ENCODE measurements around the gene SLC8A2. TPM values are rescaled to one million over a fixed set of nuclear protein-coding genes. Genes with fewer than 3 reads are reported as not detected.

SLC8A2 gene
- total and polyA plus RNA-seq, 2 of the 4 experiments (the other 2 are of a cell fraction) = 0.05 TPM; not detected in 1

GRCh38 chr19:47404334-47405196 lies 67.1 kb downstream of the SLC8A2 start (continued):
- TF ChIP-seq RFX5 (IDR thresholded peaks at IDR 0.05; ENCODE audit: low read depth, low read length) = no peak

DNA sequence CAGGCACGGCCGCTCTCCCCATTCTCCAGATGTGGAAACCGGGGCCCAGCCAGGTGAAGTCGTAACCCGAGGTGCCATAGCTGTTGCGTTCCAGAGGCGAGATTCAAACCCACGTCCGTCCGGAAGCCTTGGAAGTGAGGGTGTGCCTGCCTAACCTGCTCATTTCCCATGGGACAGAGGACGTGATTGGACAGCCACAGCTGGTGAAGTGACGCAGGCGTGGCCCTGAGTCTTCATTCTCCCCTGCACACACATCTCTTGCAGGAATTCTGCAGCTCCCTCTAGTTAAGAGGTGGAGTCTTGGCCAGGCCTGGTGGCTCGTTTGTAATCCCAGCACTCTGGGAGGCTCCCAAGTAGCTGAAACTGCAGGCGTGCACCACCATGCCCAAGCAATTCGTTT lies 69.2 kb downstream of the SLC8A2 start:
- BruUV-seq (replicated peaks) = no TSS peak
- Histone ChIP-seq H2AFZ (replicated peaks; ENCODE audit: low read length, poor library complexity) (no peak overlapping the region), H2BK15ac (ENCODE audit: low read depth, low read length) (no peak overlapping the region), H3K27ac (ENCODE audit: insufficient read depth, low read length) (no peak overlapping the region), H3K9me1 (ENCODE audit: insufficient read depth, low read length) (0 out of 2 replicates have a peak, but pooled peaks cover 6% of the 10 kb centered on the region), H2AK5ac (ENCODE audit: low read depth, low read length) (no peak overlapping the region), H2AK9ac (replicated peaks; ENCODE audit: low read depth, low read length, poor library complexity) (no peak overlapping the region), H3K79me1 (ENCODE audit: low read depth in 1 of 2, low read length in 2 of 2) (no peaks in the 10 kb centered on the region), H3K36me3 (ENCODE audit: control insufficient read depth, insufficient read depth, low read length) (peaks cover 18% of the 10 kb centered on the region), H3K4ac (ENCODE audit: low read depth, low read length) (no peak overlapping the region), H2BK20ac (ENCODE audit: low read depth, low read length) (no peak overlapping the region), H3K4me3 (ENCODE audit: insufficient read depth, low read depth, low read length) (no peak overlapping the region), H3K18ac (ENCODE audit: low read depth, low read length) (no peak overlapping the region), H2BK120ac (ENCODE audit: low read depth, low read length) (no peak overlapping the region), H3K9ac (ENCODE audit: low read depth, low read length) (no peak overlapping the region), H3K23ac (ENCODE audit: low read depth, low read length) (no peak overlapping the region), H4K20me1 (ENCODE audit: insufficient read depth, low read length) (peaks cover 7% of the 10 kb centered on the region; the same call in 1 of the 2 replicates), H2BK5ac (ENCODE audit: low read depth, low read length, poor library complexity, severe bottlenecking) (no peak overlapping the region), H3K9me3 (ENCODE audit: control insufficient read depth, insufficient read depth, low read length) (no peaks in the 10 kb centered on the region), H3K56ac (ENCODE audit: extremely low read depth, insufficient read depth, low read length) (no peak overlapping the region), H3K4me1 (ENCODE audit: control insufficient read depth, insufficient read depth, low read length) (no peaks in the 10 kb centered on the region), H3K27me3 (ENCODE audit: control insufficient read depth, insufficient read depth, low read length) (peaks cover 3% of the 10 kb centered on the region; the same call in 1 of the 2 replicates), H4K91ac (ENCODE audit: insufficient read depth, low read depth, low read length) (no peak overlapping the region), H3K14ac (replicated peaks; ENCODE audit: low read depth, low read length) (no peak overlapping the region), H3K4me2 (ENCODE audit: low read depth, low read length) (no peak overlapping the region), H4K8ac (ENCODE audit: low read depth in 2 of 2, low read length in 2 of 2) (no peak overlapping the region), H4K5ac (ENCODE audit: low read depth, low read length) (no peak overlapping the region)
- DNase-seq (no peak), ATAC-seq (ENCODE audit: low read depth) (no peak)
- intact Hi-C loops (cut with micrococcal nuclease) = no loop called here
- TF ChIP-seq RFX5 (IDR thresholded peaks at IDR 0.05; ENCODE audit: low read depth, low read length) (no peak), FOS (IDR thresholded peaks at IDR 0.05; ENCODE audit: low read depth, low read length) (no peak), SMC3 (IDR thresholded peaks at IDR 0.05; ENCODE audit: low read depth, low read length) (no peak), NFE2L2 (IDR thresholded peaks at IDR 0.05; ENCODE audit: low read depth, low read length) (no peak), RAD21 (IDR thresholded peaks at IDR 0.05; ENCODE audit: low read length) (no peak), MAZ (IDR thresholded peaks at IDR 0.05; ENCODE audit: borderline replicate concordance, low read depth, low read length) (no peak), MAFK (IDR thresholded peaks at IDR 0.05; ENCODE audit: low read depth, low read length) (no peak), BHLHE40 (IDR thresholded peaks at IDR 0.05; ENCODE audit: low read depth, low read length) (no peak), MXI1 (IDR thresholded peaks at IDR 0.05; ENCODE audit: borderline replicate concordance, low read depth, low read length) (no peak)
- TF ChIP-seq, protein P1, sequence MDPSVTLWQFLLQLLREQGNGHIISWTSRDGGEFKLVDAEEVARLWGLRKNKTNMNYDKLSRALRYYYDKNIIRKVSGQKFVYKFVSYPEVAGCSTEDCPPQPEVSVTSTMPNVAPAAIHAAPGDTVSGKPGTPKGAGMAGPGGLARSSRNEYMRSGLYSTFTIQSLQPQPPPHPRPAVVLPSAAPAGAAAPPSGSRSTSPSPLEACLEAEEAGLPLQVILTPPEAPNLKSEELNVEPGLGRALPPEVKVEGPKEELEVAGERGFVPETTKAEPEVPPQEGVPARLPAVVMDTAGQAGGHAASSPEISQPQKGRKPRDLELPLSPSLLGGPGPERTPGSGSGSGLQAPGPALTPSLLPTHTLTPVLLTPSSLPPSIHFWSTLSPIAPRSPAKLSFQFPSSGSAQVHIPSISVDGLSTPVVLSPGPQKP (IDR thresholded peaks at IDR 0.05; ENCODE audit: borderline replicate concordance, low read depth, low read length) = no peak
- dilution Hi-C loops (cut with HindIII; ENCODE audit: low sequenced_read_pairs, unreplicated experiment) = no loop called here
- WGBS, 2 experiments (ENCODE audit: extremely low coverage in 2 of 2, insufficient read length in 1 of 2) = 95% methylated on average over 4 of the region's 16 CpGs; no CpG with 5 or more reads in 1 of the 2 experiments
- CTCF ChIA-PET = interaction anchor here (1.0 kb wide), 1 partner anchor 11 kb away, joined by 4 read pairs; no protein-coding TSS in a partner anchor
- in situ Hi-C loops (cut with MboI; ENCODE audit: low sequenced_read_pairs) = no loop called here
- POLR2A ChIA-PET (ENCODE audit: unreplicated experiment) = no interaction called here

All from IMR-90 (cell line).